ENCODE measurements around the gene MYO19. TPM values are rescaled to one million over a fixed set of nuclear protein-coding genes. Genes with fewer than 3 reads are reported as not detected.
A peak's percentile ranks its signal among the peaks of the same experiment; 100 is the strongest.

MYO19 gene
- total and polyA plus RNA-seq, 9 of the 15 experiments (the other 6 are each of a cell fraction or from before 2014, with no cell fraction given) = 21.6 to 176 (median 129) TPM

GRCh38 chr17:36494674-36495073 lies 40.0 kb downstream of the MYO19 start:
- in situ Hi-C loops (cut with MboI) = loop anchor here (25.0 kb wide), 1 partner anchor 532 kb away; no protein-coding TSS in a partner anchor
- H2AFZ ChIP-seq (ENCODE audit: low read depth, low read length) = no peak overlapping the region
- ChIA-PET POLR2A (interaction anchor here (0.7 to 2.4 kb wide), 7 partner anchors 9 to 101 kb away, joined by 3 to 10 read pairs (median 3); partner anchors contain the start of genes MYO19, PIGW and ZNHIT3), CTCF (ENCODE audit: low intra/inter-chr PET ratio) (no interaction called here)
- WGBS (ENCODE audit: insufficient coverage, low coverage, missing lambda C conversion rate) = 81% methylated on average over 5 of the region's 5 CpGs
- BruUV-seq (replicated peaks) = no TSS peak
- H3K9me1 ChIP-seq (ENCODE audit: control insufficient read depth, insufficient read depth, low read length) = no peaks in the 10 kb centered on the region
- DNase-seq (ENCODE audit: extremely low read depth in 1 of 4, low spot score in 3 of 4) (no peak), FAIRE-seq (no peak), ATAC-seq (no peak)
- no peak overlapping the region for H3K9ac ChIP-seq (ENCODE audit: insufficient read depth in 1 of 2, low read depth in 2 of 2, low read length in 2 of 2)
- intact Hi-C loops (cut with micrococcal nuclease) = no loop called here
- peaks cover 16% of the 10 kb centered on the region; the same call in 1 of the 2 replicates for H4K20me1 ChIP-seq (replicated peaks; ENCODE audit: control insufficient read depth, insufficient read depth, low read length)
- no peak overlapping the region for H3K27ac ChIP-seq (ENCODE audit: extremely low read depth, low read depth, low read length)
- no peak overlapping the region for H3K4me2 ChIP-seq (ENCODE audit: insufficient read depth, low read length)
- no peaks in the 10 kb centered on the region for H3K27me3 ChIP-seq (ENCODE audit: control insufficient read depth in 2 of 2, insufficient read depth in 2 of 2, low read length in 2 of 2)
- no peaks in the 10 kb centered on the region; a peak in 2 of 5 replicates for H3K4me1 ChIP-seq (replicated peaks in 1 of 2; ENCODE audit: control insufficient read depth in 2 of 2, insufficient read depth in 2 of 2, low read length in 2 of 2)
- peaks cover 26% of the 10 kb centered on the region for H3K79me2 ChIP-seq (ENCODE audit: control insufficient read depth, insufficient read depth, low read length)
- peaks cover 91% of the 10 kb centered on the region for H3K36me3 ChIP-seq (ENCODE audit: control insufficient read depth, insufficient read depth, low read length)
- no peaks in the 10 kb centered on the region for H3K9me3 ChIP-seq (replicated peaks; ENCODE audit: control insufficient read depth, insufficient read depth, low read depth, low read length)
- H3K4me3 ChIP-seq = no peak overlapping the region
- TF ChIP-seq GTF2B (IDR thresholded peaks at IDR 0.05; ENCODE audit: extremely low read depth, insufficient read length) = no peak
- no peak for TF ChIP-seq PRMT5 (CRISPR knock-in tag; IDR thresholded peaks at IDR 0.05)
- peak; percentile 92 for TF ChIP-seq C11orf30 (IDR thresholded peaks at IDR 0.05; ENCODE audit: low read depth)
- TF ChIP-seq ZNF586 (CRISPR knock-in tag; conservative IDR thresholded peaks at IDR 0.05) = no peak
- no peak for TF ChIP-seq POLR3A (IDR thresholded peaks at IDR 0.05; ENCODE audit: borderline replicate concordance, extremely low read depth, insufficient read depth, insufficient read length)
- TF ChIP-seq ZNF699 (CRISPR knock-in tag; IDR thresholded peaks at IDR 0.05; ENCODE audit: insufficient replicate concordance) = no peak
- TF ChIP-seq DIDO1 (tag; IDR thresholded peaks at IDR 0.05; ENCODE audit: low read depth) = no peak
- no peak for TF ChIP-seq MCM5 (IDR thresholded peaks at IDR 0.05; ENCODE audit: low read depth)
- no peak for TF ChIP-seq KAT7 (CRISPR knock-in tag; IDR thresholded peaks at IDR 0.05; ENCODE audit: borderline replicate concordance)
- no peak for TF ChIP-seq MYNN (IDR thresholded peaks at IDR 0.05)
- TF ChIP-seq MYNN (CRISPR knock-in tag; IDR thresholded peaks at IDR 0.05) = no peak
- no peak for TF ChIP-seq VEZF1 (CRISPR knock-in tag; IDR thresholded peaks at IDR 0.05)
- TF ChIP-seq MAFG (tag; conservative IDR thresholded peaks at IDR 0.05) = peak; percentile 89
- no peak for TF ChIP-seq BACH1 (tag; IDR thresholded peaks at IDR 0.05)
- no peak for TF ChIP-seq TBL1XR1 (IDR thresholded peaks at IDR 0.05; ENCODE audit: low read length in 2 of 2)
- peak; percentile 95 for TF ChIP-seq ZNF316 (IDR thresholded peaks at IDR 0.05)
- TF ChIP-seq THRB (CRISPR knock-in tag; conservative IDR thresholded peaks at IDR 0.05) = no peak
- TF ChIP-seq FOXA3 (CRISPR knock-in tag; conservative IDR thresholded peaks at IDR 0.05 in 1 of 2, IDR thresholded peaks at IDR 0.05 in 1 of 2) = no peak
- no peak for TF ChIP-seq KDM5B (IDR thresholded peaks at IDR 0.05; ENCODE audit: insufficient replicate concordance, low read depth, low read length)
- TF ChIP-seq SOX6 (IDR thresholded peaks at IDR 0.05) = no peak
- no peak for TF ChIP-seq ILK (tag; IDR thresholded peaks at IDR 0.05; ENCODE audit: borderline replicate concordance, low read depth)
- TF ChIP-seq ZNF778 (CRISPR knock-in tag; IDR thresholded peaks at IDR 0.05) = no peak

All from K562 (cell line).